Endothelial cell of umbilical vein (primary cell): ENCODE measurements around the gene CHL1. TPM values are rescaled to one million over a fixed set of nuclear protein-coding genes. Genes with fewer than 3 reads are reported as not detected.

Source experiments
- BruUV-seq: library from RNA; stranded (reverse); fragments of 400-500 nt; replicated peaks from 2 replicates; lab custom pipeline; 2021; lab: Mats Ljungman, UMichigan
- CTCF ChIA-PET: fragments of 300-600, 350-600 bp; sonication (Branson Sonifier 250); formaldehyde crosslinking; loops from one replicate; lab custom pipeline; 2021; ENCODE audit warnings: antibody characterized with exemption, inconsistent platforms; lab: Charles Lee
- POLR2A ChIA-PET: fragments of 300-600, 350-600 bp; sonication (Branson Sonifier 250); formaldehyde crosslinking; loops from one replicate; lab custom pipeline; 2021; ENCODE audit warnings: antibody characterized with exemption, inconsistent platforms; lab: Charles Lee
- DNase-seq: peaks from one replicate; pipeline ENCODE4 v3.0.0-alpha.2; 2011; ENCODE audit warnings: low read depth, low spot score
- FAIRE-seq: peaks from 2 replicates; lab custom pipeline; 2011; peaks lifted over from hg19 to GRCh38; lab: Jason Lieb, UNC
- H2AFZ ChIP-seq: 2 replicates; pipeline ENCODE4 v1.6.0; 2012; ENCODE audit warnings: low read depth, low read length, control low read depth, inconsistent platforms
- H3K27ac ChIP-seq: 2 replicates; pipeline ENCODE4 v1.5.1; 2011; ENCODE audit warnings: low read depth, mild to moderate bottlenecking, control low read depth, low read length, moderate library complexity; ENCODE audit not compliant: insufficient read depth
- H3K27me3 ChIP-seq, 2 experiments: 2 replicates each; pipeline versions ENCODE4 v1.6.0 to v1.6.1; 2011; ENCODE audit warnings: low read length in 2 of 2, mixed read lengths in 1 of 2; ENCODE audit not compliant: control insufficient read depth in 2 of 2, insufficient read depth in 2 of 2
- H3K36me3 ChIP-seq, 2 experiments: 2 replicates in 1 of 2; 3 replicates in 1 of 2; pipeline ENCODE4 v1.5.1; 2011; ENCODE audit warnings: low read length in 2 of 2, mild to moderate bottlenecking in 1 of 2, moderate library complexity in 1 of 2; ENCODE audit not compliant: control insufficient read depth in 2 of 2, insufficient read depth in 2 of 2; ENCODE audit errors: extremely low read depth in 1 of 2
- H3K4me1 ChIP-seq: 3 replicates; pipeline ENCODE4 v1.5.1; 2011; ENCODE audit warnings: mild to moderate bottlenecking, low read length; ENCODE audit not compliant: control insufficient read depth, insufficient read depth; ENCODE audit errors: extremely low read depth
- H3K4me2 ChIP-seq: 2 replicates; pipeline ENCODE4 v1.6.1; 2011; ENCODE audit warnings: low read length, control low read depth, mixed read lengths; ENCODE audit not compliant: insufficient read depth
- H3K4me3 ChIP-seq, 3 experiments: fragments of 200-600 bp in 1 of 3; sonication (generic), shearing (Covaris generic) in 1 of 3; replicated peaks in 1 of 3; 2 replicates each; pipeline ENCODE4 v1.5.1; 2011 to 2016; ENCODE audit warnings: control low read depth in 3 of 3, low read length in 3 of 3, mild to moderate bottlenecking in 2 of 3, inconsistent platforms in 1 of 3, low read depth in 1 of 3, moderate library complexity in 1 of 3; ENCODE audit not compliant: insufficient read depth in 1 of 3
- H3K79me2 ChIP-seq: 2 replicates; pipeline ENCODE4 v1.6.0; 2012; ENCODE audit warnings: low read length, inconsistent platforms; ENCODE audit not compliant: control insufficient read depth, insufficient read depth
- H3K9ac ChIP-seq: replicated peaks from 2 replicates; pipeline ENCODE3; 2011; ENCODE audit warnings: low read length, control low read depth; ENCODE audit not compliant: insufficient read depth; ENCODE audit errors: extremely low read depth
- H3K9me1 ChIP-seq: replicated peaks from 3 replicates; pipeline ENCODE4 v1.6.0; 2011; ENCODE audit warnings: mild to moderate bottlenecking, low read length; ENCODE audit not compliant: control insufficient read depth, insufficient read depth; ENCODE audit errors: extremely low read depth
- H3K9me3 ChIP-seq: replicated peaks from 2 replicates; pipeline ENCODE4 v1.5.1; 2012; ENCODE audit warnings: low read length, inconsistent platforms; ENCODE audit not compliant: control insufficient read depth, insufficient read depth
- H4K20me1 ChIP-seq: replicated peaks from 2 replicates; pipeline ENCODE3; 2011; ENCODE audit warnings: mild to moderate bottlenecking, low read length; ENCODE audit not compliant: control insufficient read depth, insufficient read depth; ENCODE audit errors: extremely low read depth
- EZH2 ChIP-seq: IDR thresholded peaks from 2 replicates; pipeline ENCODE4 v1.6.1; 2012; ENCODE audit warnings: borderline replicate concordance, low read depth, mild to moderate bottlenecking, moderate library complexity, low read length, inconsistent platforms; ENCODE audit not compliant: severe bottlenecking
- FOS ChIP-seq: IDR thresholded peaks from 2 replicates; pipeline ENCODE4 v1.6.1; 2011; ENCODE audit warnings: mild to moderate bottlenecking, low read length, moderate library complexity, borderline replicate concordance; ENCODE audit not compliant: insufficient read depth
- GATA2 ChIP-seq: IDR thresholded peaks from 2 replicates; pipeline ENCODE4 v1.7.0; 2011; ENCODE audit warnings: low read depth, mild to moderate bottlenecking, moderate library complexity, mixed read lengths, low read length; ENCODE audit not compliant: insufficient read length, insufficient read depth
- JUN ChIP-seq: IDR thresholded peaks from 2 replicates; pipeline ENCODE4 v1.6.1; 2011; ENCODE audit warnings: borderline replicate concordance, low read depth; ENCODE audit not compliant: insufficient read length, insufficient read depth
- MYC ChIP-seq: IDR thresholded peaks from one replicate; pipeline ENCODE4 v1.6.1; 2011; ENCODE audit warnings: mild to moderate bottlenecking, low read depth, low read length
- POLR2A ChIP-seq: IDR thresholded peaks from 2 replicates; pipeline ENCODE4 v1.6.1; 2012; ENCODE audit warnings: low read depth, mild to moderate bottlenecking, control low read depth, low read length
- POLR2AphosphoS5 ChIP-seq: IDR thresholded peaks from 2 replicates; pipeline ENCODE4 v1.6.1; 2012; ENCODE audit warnings: low read depth, mild to moderate bottlenecking, control low read depth, low read length, moderate library complexity; ENCODE audit not compliant: insufficient read depth
- dilution Hi-C: fragments of 300-500 bp; cut with MboI; formaldehyde crosslinking; loops from one replicate; pipeline ENCODE4 v1.15.0; 2019; ENCODE audit warnings: low sequenced_read_pairs; ENCODE audit not compliant: extremely low pct_ligation_motif_present
- intact Hi-C: fragments of 100-400 bp; cut with micrococcal nuclease; formaldehyde crosslinking; loops from one replicate; pipeline ENCODE4 v1.10.0; 2022
- polyA plus RNA-seq, 4 experiments: library from polyadenylated mRNA; depleted of rRNA in 3 of 4; stranded (reverse) in 3 of 4; unstranded in 1 of 4; fragments of >200 nt; gene quantifications; 2 replicates each; pipeline versions ENCODE4 v1.2.1 to v1.2.3, GENCODE V29; 2011 to 2012; ENCODE audit warnings: missing spikeins in 1 of 4
- total RNA-seq: library from RNA; stranded (reverse); gene quantifications from 2 replicates; pipeline ENCODE4 v1.2.3, GENCODE V29; 2021
- TF ChIP-seq, protein P1 (sequence below): IDR thresholded peaks from 2 replicates; pipeline ENCODE4 v1.6.1; 2011; ENCODE audit not compliant: insufficient read depth, insufficient read length

The CHL1 gene
- total and polyA plus RNA-seq, 2 donors (not counting 3 experiments of a cell fraction or from before 2014, with no cell fraction given) = not detected

DNA sequence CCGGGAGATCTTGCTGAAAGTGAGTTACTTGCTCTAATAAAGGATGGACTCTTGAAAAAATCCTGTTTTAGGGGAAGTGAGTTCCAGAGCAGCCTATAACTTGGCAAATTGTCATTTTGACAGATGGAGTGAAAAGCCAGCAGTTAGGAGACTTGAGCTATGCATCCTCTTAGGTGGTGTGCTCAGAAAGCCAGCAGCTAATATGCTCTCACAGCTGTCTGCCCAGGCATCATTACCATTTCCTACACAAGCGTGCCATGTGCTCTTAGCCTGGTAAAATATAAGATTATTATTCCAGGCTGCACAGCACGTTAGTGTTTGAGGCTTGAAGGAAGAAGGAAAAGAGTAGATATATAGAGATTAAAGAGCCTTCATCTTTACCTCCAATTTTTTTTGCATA, 151.0 kb downstream of the CHL1 start:
- Histone ChIP-seq H3K9ac (no peak overlapping the region), H3K4me2 (no peak overlapping the region), H3K79me2 (no peaks in the 10 kb centered on the region), H3K9me1 (no peaks in the 10 kb centered on the region), H3K36me3 (no peaks in the 10 kb centered on the region), H3K9me3 (no peaks in the 10 kb centered on the region), H3K27me3 (no peaks in the 10 kb centered on the region), H4K20me1 (no peaks in the 10 kb centered on the region), H3K4me1 (no peaks in the 10 kb centered on the region), H3K4me3 (no peak overlapping the region), H3K27ac (no peak overlapping the region), H2AFZ (no peak overlapping the region)
- TF ChIP-seq POLR2A (no peak), JUN (no peak), MYC (no peak), POLR2AphosphoS5 (no peak), EZH2 (no peak), FOS (no peak)
- dilution Hi-C loops (no loop called here), intact Hi-C loops (no loop called here)
- ChIA-PET CTCF (no interaction called here), POLR2A (no interaction called here)
- no peak for FAIRE-seq
- no TSS peak for BruUV-seq
- DNase-seq = no peak

DNA sequence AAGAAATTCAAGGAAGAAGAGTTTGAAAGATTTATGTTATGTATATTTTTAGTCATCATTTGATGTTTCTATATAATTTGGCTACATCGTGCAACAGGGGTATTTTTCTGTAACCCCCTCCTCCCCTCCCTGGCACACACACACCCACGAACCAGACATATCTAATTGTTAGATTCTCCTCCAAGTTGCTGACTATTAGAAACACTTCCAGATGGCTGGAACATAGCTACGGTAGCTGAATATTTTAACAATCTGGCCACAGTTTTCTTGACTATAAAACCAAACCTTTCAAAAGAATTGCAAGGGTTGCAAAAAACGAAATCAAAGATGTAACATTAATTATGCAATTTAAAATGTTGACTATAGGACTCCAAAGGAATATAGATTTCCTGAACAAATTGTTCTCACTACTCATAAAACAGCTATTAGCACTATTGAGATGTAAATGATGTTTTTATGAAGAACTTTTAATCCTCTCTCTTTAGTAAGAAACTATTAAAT, 154.4 kb downstream of the CHL1 start:
- FAIRE-seq (no peak), DNase-seq (no peak)
- Histone ChIP-seq H3K27me3 (no peaks in the 10 kb centered on the region), H3K36me3 (no peaks in the 10 kb centered on the region), H3K9me3 (no peaks in the 10 kb centered on the region), H3K9me1 (no peaks in the 10 kb centered on the region), H3K4me3 (no peak overlapping the region), H4K20me1 (no peaks in the 10 kb centered on the region), H2AFZ (no peak overlapping the region), H3K4me1 (no peaks in the 10 kb centered on the region), H3K27ac (no peak overlapping the region), H3K79me2 (no peaks in the 10 kb centered on the region), H3K9ac (no peak overlapping the region), H3K4me2 (no peak overlapping the region)
- BruUV-seq = no TSS peak
- intact Hi-C loops (no loop called here), dilution Hi-C loops (no loop called here)
- ChIA-PET CTCF (no interaction called here), POLR2A (no interaction called here)
- TF ChIP-seq POLR2A = no peak
- TF ChIP-seq FOS = no peak
- no peak for TF ChIP-seq GATA2
- no peak for TF ChIP-seq JUN
- TF ChIP-seq, protein P1, sequence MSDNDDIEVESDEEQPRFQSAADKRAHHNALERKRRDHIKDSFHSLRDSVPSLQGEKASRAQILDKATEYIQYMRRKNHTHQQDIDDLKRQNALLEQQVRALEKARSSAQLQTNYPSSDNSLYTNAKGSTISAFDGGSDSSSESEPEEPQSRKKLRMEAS = no peak
- TF ChIP-seq MYC = no peak
